A549 (cell line): ENCODE results near the gene SSH2. TPM values are rescaled to one million over a fixed set of nuclear protein-coding genes. Genes with fewer than 3 reads are reported as not detected.

ENCODE experiments used
- ATAC-seq, 2 experiments: fragments of 200-7000 bp in 1 of 2; fragments of >200 bp in 1 of 2; cut with Nextera tagmentation in 1 of 2; cut with Tn5 transposase in 1 of 2; 3 replicates each; pipeline versions ENCODE4 v1.8.0 to v1.9.1; 2018 to 2020; ENCODE audit warnings: mild to moderate bottlenecking in 1 of 2, moderate library complexity in 1 of 2
- CTCF ChIA-PET: fragments of 300-600 bp; sonication (Branson Sonifier 250); formaldehyde crosslinking; extraction: SDS; loops from one replicate; lab custom pipeline; 2021; ENCODE audit warnings: antibody characterized with exemption, inconsistent platforms; lab: Yijun Ruan, JAX
- POLR2A ChIA-PET: fragments of 350-600 bp; formaldehyde crosslinking; extraction: SDS; loops from one replicate; lab custom pipeline; 2021; ENCODE audit warnings: antibody characterized with exemption, inconsistent platforms; lab: Yijun Ruan, JAX
- DNase-seq, 2 experiments: peaks; one replicate each; pipeline versions ENCODE4 v3.0.0 to v3.0.0-alpha.2; 2011 to 2016; ENCODE audit warnings: low read depth in 1 of 2, low spot score in 1 of 2
- FAIRE-seq: peaks from 2 replicates; lab custom pipeline; 2011; peaks lifted over from hg19 to GRCh38; lab: Jason Lieb, UNC
- H3K27ac ChIP-seq, 2 experiments: fragments of >200 bp; sonication (Bioruptor Twin); formaldehyde crosslinking; 3 replicates each; pipeline ENCODE4 v1.5.1; 2016 to 2017
- H3K4me1 ChIP-seq: fragments of >200 bp; sonication (Bioruptor Twin); formaldehyde crosslinking; 3 replicates; pipeline ENCODE4 v1.6.1; 2016
- H3K4me2 ChIP-seq: fragments of >200 bp; sonication (Bioruptor Twin); formaldehyde crosslinking; 3 replicates; pipeline ENCODE4 v1.6.1; 2016
- H3K4me3 ChIP-seq: fragments of >200 bp; sonication (Bioruptor Twin); formaldehyde crosslinking; 3 replicates; pipeline ENCODE4 v1.5.1; 2016
- H3K9me3 ChIP-seq: fragments of >200 bp; sonication (Bioruptor Twin); formaldehyde crosslinking; 3 replicates; pipeline ENCODE4 v1.6.1; 2016
- EP300 ChIP-seq, 2 experiments: fragments of >200 bp; sonication (Bioruptor Twin); formaldehyde crosslinking; IDR thresholded peaks; 2 replicates in 1 of 2; 3 replicates in 1 of 2; pipeline ENCODE4 v1.6.1; 2016 to 2017
- FOSB ChIP-seq: fragments of 250-450 bp; sonication (Bioruptor Pico); IDR thresholded peaks from 2 replicates; pipeline ENCODE4 v1.5.0; 2020; ENCODE audit warnings: mild to moderate bottlenecking, moderate library complexity
- FOSL2 ChIP-seq, 2 experiments: fragments of 450-650 bp in 1 of 2; fragments of >200 bp in 1 of 2; sonication (Bioruptor Twin) in 1 of 2; formaldehyde crosslinking; IDR thresholded peaks; 2 replicates each; pipeline versions ENCODE4 v1.5.0 to v1.6.1; 2016 to 2020; ENCODE audit warnings: mild to moderate bottlenecking in 1 of 2, moderate library complexity in 1 of 2
- HOXB5 ChIP-seq: fragments of 250-450 bp; sonication (Bioruptor Pico); IDR thresholded peaks from 2 replicates; pipeline ENCODE4 v1.5.0; 2020; ENCODE audit warnings: mild to moderate bottlenecking, moderate library complexity
- KDM5A ChIP-seq: fragments of 200-600 bp; sonication (generic); IDR thresholded peaks from 2 replicates; pipeline ENCODE4 v1.6.1; 2016; ENCODE audit warnings: antibody characterized with exemption, mild to moderate bottlenecking
- NPAS2 ChIP-seq: fragments of 250-450 bp; sonication (Bioruptor Pico); IDR thresholded peaks from 2 replicates; pipeline ENCODE4 v1.8.0; 2022; ENCODE audit warnings: mild to moderate bottlenecking, moderate library complexity, borderline replicate concordance
- PHF8 ChIP-seq: fragments of 200-600 bp; sonication (generic); IDR thresholded peaks from 2 replicates; pipeline ENCODE4 v1.6.1; 2016; ENCODE audit warnings: low read depth, mild to moderate bottlenecking, antibody characterized with exemption, moderate library complexity, borderline replicate concordance
- POLR2A ChIP-seq: IDR thresholded peaks from 2 replicates; pipeline ENCODE4 v1.6.1; 2012; ENCODE audit warnings: mild to moderate bottlenecking, low read length
- RAD21 ChIP-seq, 2 experiments: fragments of >200 bp in 1 of 2; sonication (Bioruptor Twin) in 1 of 2; formaldehyde crosslinking in 1 of 2; IDR thresholded peaks in 1 of 2; conservative IDR thresholded peaks in 1 of 2; 2 replicates in 1 of 2; 3 replicates in 1 of 2; pipeline ENCODE4 v1.6.1; 2012 to 2018; ENCODE audit warnings: inconsistent platforms in 1 of 2
- RFX5 ChIP-seq: fragments of 450-650 bp; IDR thresholded peaks from 2 replicates; pipeline ENCODE4 v1.7.1; 2014; ENCODE audit warnings: antibody characterized with exemption, mild to moderate bottlenecking, moderate library complexity
- TFCP2L1 ChIP-seq: fragments of 250-450 bp; sonication (Bioruptor Pico); IDR thresholded peaks from 2 replicates; pipeline ENCODE4 v1.5.0; 2021; ENCODE audit warnings: mild to moderate bottlenecking
- ZC3H11A ChIP-seq: fragments of 450-650 bp; IDR thresholded peaks from 2 replicates; pipeline ENCODE4 v1.6.1; 2014; ENCODE audit warnings: antibody characterized with exemption, mild to moderate bottlenecking
- ZFP36 ChIP-seq: fragments of 450-650 bp; IDR thresholded peaks from 2 replicates; pipeline ENCODE4 v1.6.1; 2014; ENCODE audit warnings: borderline replicate concordance; ENCODE audit not compliant: partially characterized antibody
- ZSCAN20 ChIP-seq: fragments of 250-450 bp; sonication (Bioruptor Pico); IDR thresholded peaks from 2 replicates; pipeline ENCODE4 v1.8.0; 2022; ENCODE audit warnings: mild to moderate bottlenecking, moderate library complexity
- WGBS: methylation state at CpG from one replicate; pipeline ENCODE4 v1.1.6; 2017; ENCODE audit errors: missing lambda C conversion rate; 5-methylcytosine and 5-hydroxymethylcytosine counted together
- polyA plus RNA-seq, 4 experiments: library from polyadenylated mRNA; depleted of rRNA in 3 of 4; stranded (reverse); fragments of >200 nt; fragmentation: RNase III in 1 of 4; extraction: RNeasy Plus Mini Kit Qiagen cat#74134 plus additional on column Dnase treatment in 1 of 4; gene quantifications; 2 replicates in 3 of 4; 3 replicates in 1 of 4; pipeline ENCODE4 v1.2.3, GENCODE V29; 2011 to 2017
- TF ChIP-seq, protein P1 (sequence below): fragments of 200-600 bp; sonication (generic); IDR thresholded peaks from 2 replicates; pipeline ENCODE4 v1.6.1; 2016; ENCODE audit warnings: antibody characterized with exemption, mild to moderate bottlenecking, moderate library complexity
- TF ChIP-seq, protein P2 (sequence below): fragments of >200 bp; sonication (Bioruptor Twin); formaldehyde crosslinking; IDR thresholded peaks from 3 replicates; pipeline ENCODE4 v1.6.1; 2016
- TF ChIP-seq, protein P3 (sequence below): IDR thresholded peaks from 2 replicates; pipeline ENCODE4 v1.6.1; 2012
- TF ChIP-seq, protein P4 (sequence below): fragments of 250-450 bp; sonication (Bioruptor Pico); IDR thresholded peaks from 2 replicates; pipeline ENCODE4 v1.5.0; 2020; ENCODE audit warnings: low read depth, mild to moderate bottlenecking, moderate library complexity
- TF ChIP-seq, protein P5 (sequence below): fragments of 250-450 bp; sonication (Bioruptor Pico); IDR thresholded peaks from 2 replicates; pipeline ENCODE4 v1.5.0; 2021; ENCODE audit warnings: mild to moderate bottlenecking, moderate library complexity, borderline replicate concordance

SSH2 gene
- polyA plus RNA-seq, 2 of the 4 experiments (the other 2 are of a cell fraction): 20.7 to 24.5 TPM

DNA sequence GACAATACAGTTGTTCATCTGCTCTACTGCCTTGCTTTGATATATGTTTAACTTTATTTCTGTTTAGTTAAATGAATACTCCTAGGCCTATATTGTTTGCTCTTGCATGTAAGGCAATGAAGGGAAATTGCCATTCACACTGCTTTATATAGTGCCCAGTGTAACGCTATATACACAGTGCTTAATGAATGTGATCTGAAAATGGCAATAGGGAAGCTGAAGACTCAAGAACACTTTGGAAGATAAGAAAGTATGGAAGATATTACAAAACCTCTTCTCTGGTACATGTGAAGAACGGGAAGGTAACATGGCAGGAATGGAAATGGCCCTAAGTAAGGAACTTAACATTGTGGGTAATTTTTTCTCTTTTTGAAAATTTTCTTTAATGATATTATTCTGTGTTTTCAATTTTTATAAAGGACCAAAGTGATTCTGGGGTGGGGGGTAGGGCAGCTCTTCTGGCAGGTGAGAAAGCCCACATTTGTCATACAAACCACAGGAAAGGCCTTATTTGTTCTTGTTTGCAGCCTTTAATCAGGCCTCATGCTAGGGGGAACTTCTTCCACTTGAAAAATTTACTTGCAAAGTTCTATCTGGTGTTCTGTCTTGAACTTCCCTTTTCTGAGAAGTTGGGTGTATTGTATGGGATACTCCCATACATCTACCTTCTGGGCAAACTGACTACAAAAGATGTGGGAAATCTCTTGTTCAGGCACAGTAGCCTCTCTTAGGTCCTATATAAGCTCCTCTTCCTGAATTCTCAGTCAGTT, 206.6 kb downstream of the SSH2 start:
- CTCF ChIA-PET: interaction anchor here (0.6 to 2.7 kb wide), 8 partner anchors 12 to 208 kb away, joined by 3 to 8 read pairs (median 4); no protein-coding TSS in a partner anchor

More for the DNA sequence above, 206.6 kb downstream of the SSH2 start:
- DNase-seq (no peak), ATAC-seq (no peak), FAIRE-seq (peak; percentile 72)
- peaks cover 3% of the 10 kb centered on the region; the same call in 1 of the 3 replicates for H3K9me3 ChIP-seq
- POLR2A ChIA-PET: interaction anchor here (1.0 kb wide), 1 partner anchor 16 kb away, joined by 3 read pairs; no protein-coding TSS in a partner anchor
- WGBS: 90% methylated on average over 2 of the region's 2 CpGs
- no peak overlapping the region for H3K27ac ChIP-seq
- no peak overlapping the region for H3K4me2 ChIP-seq
- TF ChIP-seq PHF8 (no peak), FOSB (CRISPR knock-in tag) (no peak), EP300 (IDR thresholded peaks at IDR 0.05) (no peak), POLR2A (no peak), KDM5A (no peak), NPAS2 (CRISPR knock-in tag) (no peak), ZC3H11A (no peak), HOXB5 (no peak), ZFP36 (no peak), FOSL2 (IDR thresholded peaks at IDR 0.05) (no peak), FOSL2 (CRISPR knock-in tag; IDR thresholded peaks at IDR 0.05) (no peak), TFCP2L1 (CRISPR knock-in tag) (no peak), ZSCAN20 (CRISPR knock-in tag) (no peak), RAD21 (conservative IDR thresholded peaks at IDR 0.05 in 1 of 2, IDR thresholded peaks at IDR 0.05 in 1 of 2) (no peak), RFX5 (no peak)
- TF ChIP-seq, protein P1, sequence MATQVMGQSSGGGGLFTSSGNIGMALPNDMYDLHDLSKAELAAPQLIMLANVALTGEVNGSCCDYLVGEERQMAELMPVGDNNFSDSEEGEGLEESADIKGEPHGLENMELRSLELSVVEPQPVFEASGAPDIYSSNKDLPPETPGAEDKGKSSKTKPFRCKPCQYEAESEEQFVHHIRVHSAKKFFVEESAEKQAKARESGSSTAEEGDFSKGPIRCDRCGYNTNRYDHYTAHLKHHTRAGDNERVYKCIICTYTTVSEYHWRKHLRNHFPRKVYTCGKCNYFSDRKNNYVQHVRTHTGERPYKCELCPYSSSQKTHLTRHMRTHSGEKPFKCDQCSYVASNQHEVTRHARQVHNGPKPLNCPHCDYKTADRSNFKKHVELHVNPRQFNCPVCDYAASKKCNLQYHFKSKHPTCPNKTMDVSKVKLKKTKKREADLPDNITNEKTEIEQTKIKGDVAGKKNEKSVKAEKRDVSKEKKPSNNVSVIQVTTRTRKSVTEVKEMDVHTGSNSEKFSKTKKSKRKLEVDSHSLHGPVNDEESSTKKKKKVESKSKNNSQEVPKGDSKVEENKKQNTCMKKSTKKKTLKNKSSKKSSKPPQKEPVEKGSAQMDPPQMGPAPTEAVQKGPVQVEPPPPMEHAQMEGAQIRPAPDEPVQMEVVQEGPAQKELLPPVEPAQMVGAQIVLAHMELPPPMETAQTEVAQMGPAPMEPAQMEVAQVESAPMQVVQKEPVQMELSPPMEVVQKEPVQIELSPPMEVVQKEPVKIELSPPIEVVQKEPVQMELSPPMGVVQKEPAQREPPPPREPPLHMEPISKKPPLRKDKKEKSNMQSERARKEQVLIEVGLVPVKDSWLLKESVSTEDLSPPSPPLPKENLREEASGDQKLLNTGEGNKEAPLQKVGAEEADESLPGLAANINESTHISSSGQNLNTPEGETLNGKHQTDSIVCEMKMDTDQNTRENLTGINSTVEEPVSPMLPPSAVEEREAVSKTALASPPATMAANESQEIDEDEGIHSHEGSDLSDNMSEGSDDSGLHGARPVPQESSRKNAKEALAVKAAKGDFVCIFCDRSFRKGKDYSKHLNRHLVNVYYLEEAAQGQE: no peak
- TF ChIP-seq, protein P2, sequence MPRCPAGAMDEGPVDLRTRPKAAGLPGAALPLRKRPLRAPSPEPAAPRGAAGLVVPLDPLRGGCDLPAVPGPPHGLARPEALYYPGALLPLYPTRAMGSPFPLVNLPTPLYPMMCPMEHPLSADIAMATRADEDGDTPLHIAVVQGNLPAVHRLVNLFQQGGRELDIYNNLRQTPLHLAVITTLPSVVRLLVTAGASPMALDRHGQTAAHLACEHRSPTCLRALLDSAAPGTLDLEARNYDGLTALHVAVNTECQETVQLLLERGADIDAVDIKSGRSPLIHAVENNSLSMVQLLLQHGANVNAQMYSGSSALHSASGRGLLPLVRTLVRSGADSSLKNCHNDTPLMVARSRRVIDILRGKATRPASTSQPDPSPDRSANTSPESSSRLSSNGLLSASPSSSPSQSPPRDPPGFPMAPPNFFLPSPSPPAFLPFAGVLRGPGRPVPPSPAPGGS: no peak
- TF ChIP-seq, protein P3, sequence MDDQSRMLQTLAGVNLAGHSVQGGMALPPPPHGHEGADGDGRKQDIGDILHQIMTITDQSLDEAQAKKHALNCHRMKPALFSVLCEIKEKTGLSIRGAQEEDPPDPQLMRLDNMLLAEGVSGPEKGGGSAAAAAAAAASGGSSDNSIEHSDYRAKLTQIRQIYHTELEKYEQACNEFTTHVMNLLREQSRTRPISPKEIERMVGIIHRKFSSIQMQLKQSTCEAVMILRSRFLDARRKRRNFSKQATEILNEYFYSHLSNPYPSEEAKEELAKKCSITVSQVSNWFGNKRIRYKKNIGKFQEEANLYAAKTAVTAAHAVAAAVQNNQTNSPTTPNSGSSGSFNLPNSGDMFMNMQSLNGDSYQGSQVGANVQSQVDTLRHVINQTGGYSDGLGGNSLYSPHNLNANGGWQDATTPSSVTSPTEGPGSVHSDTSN: no peak
- TF ChIP-seq, protein P4, sequence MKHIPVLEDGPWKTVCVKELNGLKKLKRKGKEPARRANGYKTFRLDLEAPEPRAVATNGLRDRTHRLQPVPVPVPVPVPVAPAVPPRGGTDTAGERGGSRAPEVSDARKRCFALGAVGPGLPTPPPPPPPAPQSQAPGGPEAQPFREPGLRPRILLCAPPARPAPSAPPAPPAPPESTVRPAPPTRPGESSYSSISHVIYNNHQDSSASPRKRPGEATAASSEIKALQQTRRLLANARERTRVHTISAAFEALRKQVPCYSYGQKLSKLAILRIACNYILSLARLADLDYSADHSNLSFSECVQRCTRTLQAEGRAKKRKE (CRISPR knock-in tag): no peak
- TF ChIP-seq, protein P5, sequence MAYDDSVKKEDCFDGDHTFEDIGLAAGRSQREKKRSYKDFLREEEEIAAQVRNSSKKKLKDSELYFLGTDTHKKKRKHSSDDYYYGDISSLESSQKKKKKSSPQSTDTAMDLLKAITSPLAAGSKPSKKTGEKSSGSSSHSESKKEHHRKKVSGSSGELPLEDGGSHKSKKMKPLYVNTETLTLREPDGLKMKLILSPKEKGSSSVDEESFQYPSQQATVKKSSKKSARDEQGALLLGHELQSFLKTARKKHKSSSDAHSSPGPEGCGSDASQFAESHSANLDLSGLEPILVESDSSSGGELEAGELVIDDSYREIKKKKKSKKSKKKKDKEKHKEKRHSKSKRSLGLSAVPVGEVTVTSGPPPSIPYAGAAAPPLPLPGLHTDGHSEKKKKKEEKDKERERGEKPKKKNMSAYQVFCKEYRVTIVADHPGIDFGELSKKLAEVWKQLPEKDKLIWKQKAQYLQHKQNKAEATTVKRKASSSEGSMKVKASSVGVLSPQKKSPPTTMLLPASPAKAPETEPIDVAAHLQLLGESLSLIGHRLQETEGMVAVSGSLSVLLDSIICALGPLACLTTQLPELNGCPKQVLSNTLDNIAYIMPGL (CRISPR knock-in tag): no peak
- TF ChIP-seq, all 56 proteins: peak for 0
- no peak overlapping the region for H3K4me3 ChIP-seq
- peaks cover 24% of the 10 kb centered on the region for H3K4me1 ChIP-seq
